Measurements from ENCODE around the gene HCN2.
A peak's percentile ranks its signal among the peaks of the same experiment; 100 is the strongest.
"Not testable (repeated sequence)": the region's sequence is repeated elsewhere in the genome, so short reads cannot be mapped to it uniquely, and the experiment has no call there.

Gene HCN2

DNA sequence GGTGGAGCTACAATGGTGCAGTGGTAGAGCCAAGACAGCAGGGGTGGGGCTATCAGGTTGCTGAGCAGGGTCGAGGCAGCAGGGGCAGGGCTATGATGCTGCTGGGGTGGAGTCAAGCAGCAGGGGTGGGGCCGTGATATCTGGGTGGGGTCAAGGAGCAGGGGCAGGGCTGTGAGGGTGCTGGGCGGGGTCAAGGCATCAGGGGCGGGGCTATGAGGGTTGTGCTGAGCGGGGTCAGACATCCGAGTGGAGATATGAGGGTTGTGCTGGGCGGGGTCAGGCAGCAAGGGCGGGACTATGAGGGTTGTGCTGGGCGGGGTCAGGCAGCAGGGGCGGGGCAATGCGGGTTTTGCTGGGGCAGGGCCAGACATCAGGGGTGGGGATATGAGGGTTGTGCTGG is 14.7 kb downstream of the HCN2 start:
- DNase-seq (ENCODE audit: low read depth, low spot score) = no peak

DNA sequence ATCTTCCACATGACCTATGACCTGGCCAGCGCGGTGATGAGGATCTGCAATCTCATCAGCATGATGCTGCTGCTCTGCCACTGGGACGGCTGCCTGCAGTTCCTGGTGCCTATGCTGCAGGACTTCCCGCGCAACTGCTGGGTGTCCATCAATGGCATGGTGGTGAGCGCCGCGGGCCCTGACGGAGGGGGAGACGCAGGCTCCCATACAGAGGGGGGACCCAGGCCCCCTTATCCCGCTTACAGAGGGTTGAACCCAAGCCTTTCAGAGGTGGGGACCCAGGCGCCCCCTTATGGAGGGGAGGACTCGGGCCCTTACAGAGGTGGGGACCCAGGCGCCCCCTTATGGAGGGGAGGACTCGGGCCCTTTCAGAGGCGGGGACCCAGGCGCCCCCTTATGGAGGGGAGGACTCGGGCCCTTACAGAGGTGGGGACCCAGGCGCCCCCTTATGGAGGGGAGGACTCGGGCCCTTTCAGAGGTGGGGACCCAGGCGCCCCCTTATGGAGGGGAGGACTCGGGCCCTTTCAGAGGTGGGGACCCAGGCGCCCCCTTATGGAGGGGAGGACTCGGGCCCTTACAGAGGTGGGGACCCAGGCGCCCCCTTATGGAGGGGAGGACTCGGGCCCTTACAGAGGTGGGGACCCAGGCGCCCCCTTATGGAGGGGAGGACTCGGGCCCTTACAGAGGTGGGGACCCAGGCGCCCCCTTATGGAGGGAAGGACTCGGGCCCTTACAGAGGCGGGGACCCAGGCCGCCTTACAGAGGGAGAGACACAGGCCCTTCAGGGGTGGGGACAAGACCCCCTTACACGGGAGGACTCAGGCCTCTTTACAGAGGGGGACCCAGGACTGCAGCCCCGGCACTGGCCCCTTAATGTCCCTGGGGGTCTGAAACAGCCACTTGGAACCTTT is 15.6 kb downstream of the HCN2 start:
- not testable (repeated sequence) for DNase-seq (ENCODE audit: low read depth, low spot score)

DNA sequence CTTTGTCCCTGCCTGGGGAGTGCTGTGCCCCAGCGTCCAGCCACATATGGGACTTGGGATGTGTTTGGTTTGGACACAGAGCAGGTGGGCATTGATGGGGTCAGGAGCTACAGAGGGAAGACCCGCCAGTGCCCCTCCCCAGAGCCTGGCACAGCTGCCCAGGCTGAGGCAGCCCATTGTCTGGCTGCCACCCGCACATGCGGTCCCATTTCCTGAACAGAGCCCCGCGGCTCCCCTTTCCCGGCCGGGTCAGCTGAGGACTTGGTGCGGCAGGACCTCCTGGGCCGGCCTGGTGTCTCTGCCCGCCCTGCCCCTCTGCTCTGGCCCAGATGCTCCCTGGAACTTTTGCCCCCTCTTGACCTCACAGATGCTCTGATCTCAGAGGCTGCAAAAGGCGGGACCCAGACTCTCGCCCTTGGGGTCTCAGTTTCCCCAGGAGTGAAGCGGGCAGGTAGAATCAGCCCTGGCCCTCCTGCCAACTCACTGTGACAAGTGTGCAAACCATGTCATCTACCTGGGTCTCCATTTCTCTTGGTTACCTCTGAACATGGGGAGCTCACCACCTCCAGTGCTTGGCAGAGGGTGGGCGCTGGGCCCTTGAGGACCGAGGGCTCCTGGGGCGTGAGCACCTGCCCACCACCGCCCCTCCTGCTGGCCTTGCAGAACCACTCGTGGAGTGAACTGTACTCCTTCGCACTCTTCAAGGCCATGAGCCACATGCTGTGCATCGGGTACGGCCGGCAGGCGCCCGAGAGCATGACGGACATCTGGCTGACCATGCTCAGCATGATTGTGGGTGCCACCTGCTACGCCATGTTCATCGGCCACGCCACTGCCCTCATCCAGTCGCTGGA is 17.8 kb downstream of the HCN2 start:
- DNase-seq (ENCODE audit: low read depth, low spot score) = no peak

GRCh38 chr19:608155-609003 is 18.7 kb downstream of the HCN2 start:
- DNase-seq (ENCODE audit: low read depth, low spot score) = no peak

- no peak for DNase-seq (ENCODE audit: low read depth, low spot score)
These were observed 19.3 kb downstream of the HCN2 start for GRCh38 chr19:609004-609346.

GRCh38 chr19:610071-610800 is 20.6 kb downstream of the HCN2 start:
- DNase-seq (ENCODE audit: low read depth, low spot score) = no peak

GRCh38 chr19:610801-611480 is 21.3 kb downstream of the HCN2 start:
- DNase-seq (ENCODE audit: low read depth, low spot score) = peak; percentile 88

DNA sequence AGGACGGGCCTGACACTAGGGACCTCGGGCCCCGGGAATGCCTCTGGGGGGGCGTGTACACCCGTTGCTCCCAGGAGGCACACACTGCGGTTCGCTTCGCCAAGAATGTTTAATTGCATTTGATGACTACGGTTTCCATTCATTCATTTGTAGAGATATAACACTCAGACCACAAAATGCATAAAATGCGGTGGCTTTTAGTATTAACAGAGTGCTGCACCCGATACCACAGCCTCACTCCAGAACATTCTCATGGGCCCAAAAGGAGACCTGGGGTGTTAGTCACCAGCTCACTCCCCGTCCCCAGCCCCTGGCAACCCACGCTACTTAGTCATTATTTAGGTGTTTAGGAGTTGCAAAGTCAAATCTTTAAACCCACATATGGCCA is 21.8 kb downstream of the HCN2 start:
- DNase-seq (ENCODE audit: low read depth, low spot score) = no peak

DNA sequence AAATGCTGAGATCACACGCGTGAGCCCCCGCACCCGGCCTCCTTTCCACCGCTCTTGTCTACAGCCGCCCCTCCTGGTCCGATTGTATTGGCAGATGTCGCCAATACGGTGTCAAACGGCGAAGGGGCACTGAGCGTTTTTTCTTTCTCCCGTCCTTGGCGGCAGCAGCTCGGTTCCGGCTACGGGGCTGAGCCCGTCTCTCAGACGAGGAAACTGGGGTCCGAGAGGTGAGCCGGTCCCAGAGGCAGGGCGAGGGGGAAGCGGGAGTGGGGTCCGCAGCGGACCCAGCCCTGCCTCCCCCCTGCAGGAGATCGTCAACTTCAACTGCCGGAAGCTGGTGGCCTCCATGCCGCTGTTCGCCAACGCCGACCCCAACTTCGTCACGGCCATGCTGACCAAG is 23.3 kb downstream of the HCN2 start:
- no peak for DNase-seq (ENCODE audit: low read depth, low spot score)

- DNase-seq (ENCODE audit: low read depth, low spot score) = no peak
These were observed 24.3 kb downstream of the HCN2 start for GRCh38 chr19:613732-614567.

GRCh38 chr19:615619-616018 is 25.9 kb downstream of the HCN2 start:
- DNase-seq (ENCODE audit: low read depth, low spot score) = no peak

- DNase-seq (ENCODE audit: low read depth, low spot score) = no peak
These were observed 26.5 kb downstream of the HCN2 start for GRCh38 chr19:616062-616700.

- no peak for DNase-seq (ENCODE audit: low read depth, low spot score)
These were observed 27.3 kb downstream of the HCN2 start for GRCh38 chr19:616747-617526.

- DNase-seq (ENCODE audit: low read depth, low spot score) = no peak
These were observed 28.0 kb downstream of the HCN2 start for GRCh38 chr19:617551-618246.

DNA sequence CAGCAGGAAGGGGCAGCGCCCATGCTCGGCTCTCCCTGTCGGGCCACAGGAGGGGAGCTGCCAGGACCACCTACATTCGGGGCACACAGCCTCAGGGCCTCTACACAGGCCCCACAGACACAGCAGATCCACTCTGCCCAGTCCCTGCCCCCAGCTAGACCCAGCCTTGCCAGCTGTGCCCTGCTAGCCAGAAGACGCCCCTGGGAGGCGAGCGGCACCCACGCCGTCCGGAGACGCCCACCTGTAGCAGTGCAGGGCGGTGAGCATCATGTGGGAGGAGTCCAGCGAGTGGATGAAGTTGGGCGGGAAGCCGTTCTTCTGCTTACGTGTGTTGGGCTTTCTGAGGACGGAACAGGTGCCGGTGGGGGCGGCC is 28.6 kb downstream of the HCN2 start:
- DNase-seq (ENCODE audit: low read depth, low spot score) = no peak

DNA sequence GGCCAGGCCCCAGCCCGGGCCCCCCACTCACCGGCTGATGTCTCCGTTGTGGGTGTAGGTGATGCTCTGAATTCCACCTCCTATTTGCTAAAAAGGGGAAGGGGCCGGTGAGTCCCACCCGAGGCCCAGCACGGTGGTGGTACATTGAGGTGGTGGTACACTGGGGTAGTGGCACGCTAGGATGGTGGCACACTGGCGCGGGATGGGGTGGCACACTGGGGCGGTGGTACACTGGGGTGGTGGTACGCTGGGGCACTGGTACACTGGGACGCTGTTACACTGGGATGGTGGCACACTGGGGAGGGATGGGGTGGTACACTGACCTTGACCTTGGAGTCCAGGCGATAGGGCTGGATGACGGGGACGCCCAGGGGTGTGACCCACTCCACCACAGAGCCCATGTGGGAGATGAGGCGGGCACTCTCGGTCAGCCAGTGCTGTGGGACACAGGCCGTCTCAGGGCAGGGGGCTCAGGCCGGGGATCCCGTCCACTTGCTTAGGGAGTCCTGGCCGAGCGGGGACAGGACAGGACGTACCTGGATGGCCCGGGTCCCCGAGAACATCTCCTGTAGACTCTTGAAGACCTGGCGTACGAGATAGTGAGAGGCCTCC is 29.1 kb downstream of the HCN2 start:
- no peak for DNase-seq (ENCODE audit: low read depth, low spot score)

- DNase-seq (ENCODE audit: low read depth, low spot score) = no peak
These were observed 29.8 kb downstream of the HCN2 start for GRCh38 chr19:619286-620002.

All from smooth muscle cell of the brain vasculature (primary cell).